Tibial artery (tissue), 4 donors: ENCODE results near the gene ZNF346.
"Not testable (repeated sequence)": the region's sequence is repeated elsewhere in the genome, so short reads cannot be mapped to it uniquely, and the experiment has no call there.

Source experiments
- DNase-seq, 2 donors: peaks; one replicate each; pipeline ENCODE4 v3.0.0-alpha.2; 2019
- H3K27ac ChIP-seq, 2 donors: fragments of 200-600 bp; sonication (generic) in 1 of 2; 1 replicate in 1 of 2; 2 replicates in 1 of 2; pipeline ENCODE4 v1.5.1; 2018 to 2019; ENCODE audit warnings: mild to moderate bottlenecking in 1 of 2
- H3K27me3 ChIP-seq, 2 donors: fragments of 200-600 bp; sonication (generic) in 1 of 2; one replicate each; pipeline versions ENCODE4 v1.5.1 to v1.6.0; 2016 to 2019
- H3K36me3 ChIP-seq, 3 donors: fragments of 200-600 bp; sonication (generic) in 2 of 3; one replicate each; pipeline ENCODE4 v1.5.1; 2016 to 2019; ENCODE audit warnings: mild to moderate bottlenecking in 2 of 3
- H3K4me1 ChIP-seq, 4 donors: fragments of 200-600 bp; sonication (generic) in 2 of 4; 1 replicate in 3 of 4; 2 replicates in 1 of 4; pipeline ENCODE4 v1.5.1; 2016 to 2019
- H3K4me3 ChIP-seq, 2 donors: fragments of 200-600 bp; sonication (generic) in 1 of 2; 1 replicate in 1 of 2; 2 replicates in 1 of 2; pipeline ENCODE4 v1.5.1; 2018 to 2019; ENCODE audit warnings: mild to moderate bottlenecking in 2 of 2
- H3K9me3 ChIP-seq, 3 donors: fragments of 200-600 bp; sonication (generic) in 1 of 3; one replicate each; pipeline ENCODE4 v1.5.1; 2016 to 2019
- CTCF ChIP-seq, 2 experiments: fragments of 200-600 bp in 1 of 2; fragments of 450-650 bp in 1 of 2; IDR thresholded peaks; one replicate each; pipeline ENCODE4 v1.5.1; 2017 to 2019; ENCODE audit warnings: antibody characterized with exemption in 2 of 2, mild to moderate bottlenecking in 1 of 2, moderate library complexity in 1 of 2
- intact Hi-C: fragments of 100-400 bp; cut with DNase I; formaldehyde crosslinking; loops from one replicate; pipeline ENCODE4 v1.15.0; 2023; ENCODE audit warnings: low total_unique reads

ZNF346 gene

GRCh38 chr5:176986280-176986679 is 36.2 kb upstream of the ZNF346 start:
- peaks cover 4 to 11% (median 4%) of the 10 kb centered on the region in 3 donors for H3K36me3 ChIP-seq
- DNase-seq = no peak
- TF ChIP-seq CTCF (IDR thresholded peaks at IDR 0.05) = no peak
- H3K27ac ChIP-seq = no peak overlapping the region
- H3K4me1 ChIP-seq = peaks cover 0 to 6% (median 2%) of the 10 kb centered on the region in 4 donors
- no peaks in the 10 kb centered on the region for H3K9me3 ChIP-seq
- intact Hi-C loops = no loop called here
- H3K27me3 ChIP-seq = no peaks in the 10 kb centered on the region
- no peak overlapping the region for H3K4me3 ChIP-seq

- no peaks in the 10 kb centered on the region for H3K27me3 ChIP-seq
- H3K36me3 ChIP-seq = peaks cover 0 to 3% (median 0%) of the 10 kb centered on the region in 3 donors
- no peak for TF ChIP-seq CTCF (IDR thresholded peaks at IDR 0.05)
- H3K4me1 ChIP-seq = peaks cover 0 to 6% (median 2%) of the 10 kb centered on the region in 4 donors
- H3K9me3 ChIP-seq = no peaks in the 10 kb centered on the region
- no peak overlapping the region for H3K27ac ChIP-seq
- intact Hi-C loops = no loop called here
- no peak for DNase-seq
- H3K4me3 ChIP-seq = no peak overlapping the region
These were observed 34.9 kb upstream of the ZNF346 start for GRCh38 chr5:176987583-176987982.

GRCh38 chr5:176993081-176993480 is 29.4 kb upstream of the ZNF346 start:
- H3K4me3 ChIP-seq, H3K27ac ChIP-seq, H3K36me3 ChIP-seq, DNase-seq, intact Hi-C loops, H3K27me3 ChIP-seq, H3K9me3 ChIP-seq: not testable (repeated sequence)
- peaks cover 0 to 29% (median 0%) of the 10 kb centered on the region in 4 donors for H3K4me1 ChIP-seq

- H3K9me3 ChIP-seq = peaks cover 0 to 6% (median 0%) of the 10 kb centered on the region in 3 donors
- no peaks in the 10 kb centered on the region for H3K27me3 ChIP-seq
- H3K27ac ChIP-seq = no peak overlapping the region
- intact Hi-C loops = no loop called here
- TF ChIP-seq CTCF (IDR thresholded peaks at IDR 0.05) = no peak
- peak in 1 of 2 donors; percentile 37 for DNase-seq
- H3K4me3 ChIP-seq = no peak overlapping the region
- H3K4me1 ChIP-seq = peaks cover 0 to 23% (median 0%) of the 10 kb centered on the region in 4 donors
- H3K36me3 ChIP-seq = no peaks in the 10 kb centered on the region
These were observed 27.9 kb upstream of the ZNF346 start for GRCh38 chr5:176994460-176995121.

GRCh38 chr5:176995122-176995490 is 27.4 kb upstream of the ZNF346 start:
- DNase-seq = no peak
- H3K4me3 ChIP-seq = no peak overlapping the region
- H3K4me1 ChIP-seq = peaks cover 0 to 23% (median 0%) of the 10 kb centered on the region in 4 donors
- intact Hi-C loops = no loop called here
- no peaks in the 10 kb centered on the region for H3K27me3 ChIP-seq
- peaks cover 0 to 6% (median 0%) of the 10 kb centered on the region in 3 donors for H3K9me3 ChIP-seq
- no peak overlapping the region for H3K27ac ChIP-seq
- no peaks in the 10 kb centered on the region for H3K36me3 ChIP-seq
- TF ChIP-seq CTCF (IDR thresholded peaks at IDR 0.05) = no peak

- H3K4me1 ChIP-seq = peaks cover 0 to 23% (median 0%) of the 10 kb centered on the region in 4 donors
- H3K4me3 ChIP-seq = no peak overlapping the region
- TF ChIP-seq CTCF (IDR thresholded peaks at IDR 0.05) = no peak
- H3K9me3 ChIP-seq = peaks cover 0 to 6% (median 0%) of the 10 kb centered on the region in 3 donors
- H3K36me3 ChIP-seq = no peaks in the 10 kb centered on the region
- peak overlapping the region in 1 of 2 donors; percentile 2 for H3K27ac ChIP-seq
- H3K27me3 ChIP-seq = no peaks in the 10 kb centered on the region
- intact Hi-C loops = no loop called here
- no peak for DNase-seq
These were observed 26.4 kb upstream of the ZNF346 start for GRCh38 chr5:176995896-176996767.
